Activated CD4-positive, alpha-beta T cell treated with anti-CD3 and anti-CD28 coated beads for 1 hour (primary cell): ENCODE data around the gene GAL3ST3.
"Not testable (repeated sequence)": the region's sequence is repeated elsewhere in the genome, so short reads cannot be mapped to it uniquely, and the experiment has no call there.

Experiments
- DNase-seq: peaks from one replicate; pipeline ENCODE4 v3.0.0-alpha.2; 2020

GAL3ST3 gene

GRCh38 chr11:66048547-66049323 is at the start of gene GAL3ST3:
GAL3ST3 (minus strand) TSS chr11:66049161; CDS start chr11:66045415, 3,746 bp downstream.
- DNase-seq = no peak

- DNase-seq = not testable (repeated sequence)
Measured at GRCh38 chr11:66092125-66092524, 43.2 kb upstream of the GAL3ST3 start.

GRCh38 chr11:66090288-66090687 is 41.3 kb upstream of the GAL3ST3 start:
- no peak for DNase-seq

GRCh38 chr11:66089067-66089466 is 40.1 kb upstream of the GAL3ST3 start:
- DNase-seq = no peak

GRCh38 chr11:66087148-66087908 is 38.4 kb upstream of the GAL3ST3 start:
- no peak for DNase-seq

GRCh38 chr11:66084821-66085475 is 36.0 kb upstream of the GAL3ST3 start:
- DNase-seq = no peak

GRCh38 chr11:66083767-66084166 is 34.8 kb upstream of the GAL3ST3 start:
- no peak for DNase-seq

- DNase-seq = no peak
Measured at GRCh38 chr11:66082946-66083698, 34.2 kb upstream of the GAL3ST3 start.

- peak; percentile 57 for DNase-seq
Measured at GRCh38 chr11:66081505-66081904, 32.5 kb upstream of the GAL3ST3 start.

- peak; percentile 63 for DNase-seq
Measured at GRCh38 chr11:66080055-66080817, 31.3 kb upstream of the GAL3ST3 start.

- DNase-seq = not testable (repeated sequence)
Measured at GRCh38 chr11:66078949-66079348, 30.0 kb upstream of the GAL3ST3 start.

- DNase-seq = no peak
Measured at GRCh38 chr11:66077927-66078326, 29.0 kb upstream of the GAL3ST3 start.

GRCh38 chr11:66076561-66076960 is 27.6 kb upstream of the GAL3ST3 start:
- no peak for DNase-seq

GRCh38 chr11:66075273-66075672 is 26.3 kb upstream of the GAL3ST3 start:
- DNase-seq = no peak

GRCh38 chr11:66073669-66074068 is 24.7 kb upstream of the GAL3ST3 start:
- no peak for DNase-seq

GRCh38 chr11:66072518-66072917 is 23.6 kb upstream of the GAL3ST3 start:
- no peak for DNase-seq

GRCh38 chr11:66072081-66072480 is 23.1 kb upstream of the GAL3ST3 start:
- DNase-seq = no peak

GRCh38 chr11:66071381-66071801 is 22.4 kb upstream of the GAL3ST3 start:
- DNase-seq = no peak

- no peak for DNase-seq
Measured at GRCh38 chr11:66070604-66071380, 21.8 kb upstream of the GAL3ST3 start.

GRCh38 chr11:66069715-66070603 is 21.0 kb upstream of the GAL3ST3 start, which contains the start of gene PACS1:
PACS1 (plus strand) TSS chr11:66070272; CDS start chr11:66070487, 215 bp downstream.
- DNase-seq = peak; percentile 64
